DMS53 treated with DMSO at 0.1 percent for 48 hours (cell line): ENCODE results near the gene TNNT3.

Experiments used
- DNase-seq: peaks from one replicate; lab custom pipeline; 2025; ENCODE audit not compliant: unreplicated experiment; lab: John Stamatoyannopoulos, UW

The TNNT3 gene

DNA sequence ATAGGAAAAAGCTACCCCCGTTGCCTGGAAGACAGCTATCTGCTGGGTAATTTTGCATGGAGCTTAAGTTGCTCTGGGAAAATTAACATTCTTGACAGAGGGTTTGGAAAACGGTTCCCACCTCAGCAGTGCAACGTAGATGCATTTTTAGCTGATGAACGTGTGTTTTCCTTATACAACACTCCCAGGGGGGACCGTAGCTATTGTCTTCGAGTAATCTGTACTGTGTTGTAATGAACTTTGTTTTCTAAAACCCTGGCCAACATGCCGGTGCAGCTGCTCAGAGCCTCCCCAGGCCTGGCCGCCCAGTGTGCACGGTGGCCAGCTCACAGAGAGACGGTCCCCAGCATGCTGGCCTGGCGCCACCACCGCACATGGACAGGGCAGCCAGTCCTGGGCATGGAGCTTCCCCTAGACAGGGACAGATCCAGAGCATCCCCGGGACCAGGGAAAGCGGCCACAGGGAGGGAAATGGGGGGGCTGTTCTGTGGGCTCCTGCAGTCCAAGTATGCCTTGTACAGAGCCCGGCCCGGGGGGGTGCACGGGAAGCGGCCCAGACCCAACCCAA lies 2.2 kb downstream of the TNNT3 start:
- no peak for DNase-seq

DNA sequence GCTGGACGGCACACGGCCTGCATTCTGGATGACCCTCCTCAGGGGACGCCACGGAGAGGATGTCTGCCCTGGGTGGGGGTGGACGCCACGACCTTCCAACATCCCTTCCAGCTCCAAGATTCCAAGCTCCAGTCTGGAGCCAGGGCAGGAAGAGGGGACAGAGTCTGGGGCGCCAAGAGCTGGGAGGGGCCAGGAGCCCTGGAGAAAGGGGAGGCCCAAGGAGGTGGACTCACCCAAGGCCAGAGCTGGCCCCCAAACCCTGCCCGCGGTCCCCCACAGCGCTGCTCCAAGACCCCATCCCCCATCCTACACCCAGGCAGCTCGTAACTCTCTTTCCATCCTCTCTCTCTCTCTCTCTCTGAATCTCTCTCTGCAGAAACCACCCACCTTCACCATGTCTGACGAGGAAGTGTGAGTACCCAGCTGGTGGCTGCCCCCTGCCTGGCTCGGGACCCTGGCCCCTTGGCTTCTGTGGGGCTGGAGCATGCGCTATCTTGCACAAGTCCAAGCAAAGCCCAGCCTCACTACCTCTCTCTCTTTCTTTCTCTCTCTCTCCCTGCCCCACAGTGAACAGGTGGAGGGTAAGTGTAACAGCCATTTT lies 3.1 kb downstream of the TNNT3 start:
- no peak for DNase-seq

GRCh38 chr11:1923201-1923956 lies 3.9 kb downstream of the TNNT3 start:
- no peak for DNase-seq

- no peak for DNase-seq
Measured at GRCh38 chr11:1924181-1924580, 4.7 kb downstream of the TNNT3 start.

DNA sequence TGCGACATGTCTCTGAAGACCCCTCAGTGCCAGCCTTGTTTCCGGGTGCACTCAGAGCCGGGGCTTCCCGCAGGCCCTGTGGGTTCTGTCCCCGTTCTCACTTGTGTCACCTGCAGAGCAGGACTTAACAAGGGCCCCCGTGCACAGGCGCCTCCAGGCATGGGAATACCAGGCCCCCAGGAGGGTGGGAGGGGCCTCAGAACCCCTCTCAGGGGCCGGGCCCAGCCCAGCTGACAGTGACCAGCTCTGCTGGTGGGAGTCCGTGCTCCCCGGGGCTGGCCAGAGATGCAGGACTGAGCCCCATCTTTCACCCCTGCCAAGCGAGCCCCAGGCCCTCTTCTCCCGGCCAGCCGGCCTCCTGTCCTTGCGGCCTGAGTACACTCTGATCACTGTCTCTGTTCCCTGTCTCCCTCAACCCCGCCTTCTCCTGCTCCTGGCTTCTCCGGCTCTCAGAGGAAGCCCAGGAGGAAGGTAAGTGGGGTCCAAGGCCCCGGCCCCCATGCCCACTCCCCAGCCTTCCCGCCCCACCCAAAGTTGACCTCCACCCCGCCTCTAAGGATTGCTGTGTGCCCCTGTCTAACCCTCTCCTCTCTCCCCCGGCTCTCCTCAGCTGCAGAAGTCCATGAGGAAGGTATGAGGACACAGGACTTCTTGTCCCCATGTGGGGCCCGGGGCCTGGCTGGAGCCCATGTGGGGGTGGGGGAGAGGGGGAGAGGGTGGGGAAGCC lies 5.3 kb downstream of the TNNT3 start:
- no peak for DNase-seq

- no peak for DNase-seq
Measured at GRCh38 chr11:1925373-1926155, 6.1 kb downstream of the TNNT3 start.

DNA sequence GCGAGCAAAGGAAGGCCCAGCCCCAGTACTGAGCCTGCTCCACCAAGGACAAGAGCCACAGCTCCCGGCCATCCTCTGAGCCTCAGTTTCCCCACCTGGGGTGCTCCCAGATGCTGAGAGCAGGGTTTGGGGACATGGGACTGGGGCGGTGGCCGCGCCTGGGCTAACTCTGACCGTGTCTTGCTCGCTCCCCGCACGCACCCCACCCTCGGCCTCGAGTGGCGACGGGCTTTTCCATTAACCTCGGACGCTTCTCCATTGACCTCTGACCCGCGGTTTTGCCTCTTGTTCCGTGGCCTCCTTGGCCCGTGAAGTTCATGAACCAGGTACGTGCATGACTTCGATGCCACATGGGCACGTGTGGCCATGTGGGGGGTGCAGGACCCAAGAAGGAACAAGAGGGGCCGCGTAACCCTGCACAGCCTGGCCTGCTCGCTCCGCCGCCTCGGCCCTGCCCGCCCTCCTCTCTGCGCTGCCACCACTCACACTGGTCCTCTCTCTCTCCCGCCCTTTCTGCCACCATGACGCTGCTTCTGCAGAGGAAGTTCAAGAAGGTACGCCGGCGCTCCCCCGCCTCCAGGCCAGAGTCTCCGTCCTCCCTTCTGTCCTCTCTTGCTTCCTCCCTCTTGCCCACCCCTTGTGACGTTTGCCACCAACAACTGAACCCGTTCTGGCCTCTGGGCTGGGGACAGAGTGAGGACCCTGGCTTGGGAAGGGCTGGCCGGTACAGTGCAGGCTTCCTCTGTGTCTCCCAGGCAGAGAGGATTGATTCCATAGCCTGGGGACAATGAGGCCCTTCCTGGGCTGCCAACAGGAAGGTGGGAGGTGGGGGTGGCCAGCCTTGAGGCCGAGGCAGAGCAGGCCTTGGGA lies 6.9 kb downstream of the TNNT3 start:
- DNase-seq, result no peak

DNA sequence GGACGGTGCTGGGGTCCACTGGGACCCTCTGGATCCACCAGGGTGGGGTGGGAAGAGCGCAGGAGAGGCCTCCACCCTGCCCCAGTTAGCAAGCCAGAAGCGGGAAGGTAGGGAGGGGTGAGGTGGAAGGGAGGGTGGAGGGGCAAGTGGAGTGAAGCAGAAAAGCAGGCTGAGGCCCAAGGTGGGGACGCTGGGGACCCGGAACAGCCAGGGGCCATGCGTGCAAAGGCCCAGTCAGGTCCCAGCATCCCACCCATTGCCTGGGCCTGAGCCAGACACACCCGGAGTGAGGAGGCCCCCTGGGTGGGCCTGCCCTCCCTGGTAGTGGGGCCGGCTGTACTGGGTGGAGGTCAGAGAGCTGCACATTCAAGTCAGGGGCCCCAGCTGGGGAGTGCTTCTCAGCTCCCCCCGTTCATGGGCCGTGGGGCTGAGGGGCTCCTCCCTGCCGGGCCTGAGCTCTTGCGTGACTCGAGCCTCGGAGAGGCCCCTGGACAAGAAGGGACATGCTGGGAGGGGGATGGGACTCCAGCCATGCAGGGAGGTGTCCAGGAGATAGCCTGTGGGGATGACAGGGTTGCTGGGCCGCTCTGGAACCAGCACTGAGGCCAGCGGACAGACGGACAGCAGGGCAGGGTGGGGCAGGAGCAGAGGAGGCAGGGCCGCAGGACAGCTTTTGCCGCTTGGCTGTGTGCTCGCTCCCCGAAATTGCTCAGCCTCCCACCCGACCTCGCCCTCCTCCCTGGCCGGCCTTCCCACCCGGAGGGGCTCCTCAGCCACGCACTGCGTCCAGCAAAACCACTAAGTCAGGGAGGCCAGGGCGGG lies 7.7 kb downstream of the TNNT3 start:
- no peak for DNase-seq

DNA sequence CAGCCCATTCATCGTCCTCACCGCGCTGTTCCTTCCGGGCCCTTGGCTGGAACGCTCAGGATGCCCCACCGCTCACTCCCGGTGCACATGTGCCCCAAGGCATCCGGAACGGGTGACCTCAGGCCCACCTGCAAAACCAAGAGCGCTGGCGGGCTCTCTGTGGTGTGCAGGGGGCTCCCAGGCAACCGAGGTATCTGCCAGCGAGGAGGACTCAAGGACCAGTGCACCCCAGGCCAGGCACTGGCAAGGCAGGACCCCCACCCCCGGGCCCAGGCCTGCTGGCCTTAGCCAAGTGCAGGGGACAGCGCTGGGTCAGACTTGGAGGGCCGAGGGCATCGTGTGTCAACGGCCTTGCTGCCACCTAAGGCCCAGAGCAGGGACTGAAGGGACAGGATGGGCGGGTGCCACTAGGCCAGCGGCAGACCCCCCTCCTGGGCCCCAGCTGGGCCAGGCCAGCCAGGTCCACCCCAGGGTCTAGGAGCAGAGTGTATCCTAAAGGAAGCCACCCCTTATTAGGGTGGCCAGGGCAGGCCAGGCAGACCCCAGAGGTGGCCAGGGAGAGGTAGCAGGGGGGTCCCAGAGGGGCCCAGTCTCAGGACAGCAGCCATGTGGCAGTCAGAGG lies 8.5 kb downstream of the TNNT3 start:
- DNase-seq, result no peak

GRCh38 chr11:1928470-1928890 lies 9.0 kb downstream of the TNNT3 start:
- no peak for DNase-seq

DNA sequence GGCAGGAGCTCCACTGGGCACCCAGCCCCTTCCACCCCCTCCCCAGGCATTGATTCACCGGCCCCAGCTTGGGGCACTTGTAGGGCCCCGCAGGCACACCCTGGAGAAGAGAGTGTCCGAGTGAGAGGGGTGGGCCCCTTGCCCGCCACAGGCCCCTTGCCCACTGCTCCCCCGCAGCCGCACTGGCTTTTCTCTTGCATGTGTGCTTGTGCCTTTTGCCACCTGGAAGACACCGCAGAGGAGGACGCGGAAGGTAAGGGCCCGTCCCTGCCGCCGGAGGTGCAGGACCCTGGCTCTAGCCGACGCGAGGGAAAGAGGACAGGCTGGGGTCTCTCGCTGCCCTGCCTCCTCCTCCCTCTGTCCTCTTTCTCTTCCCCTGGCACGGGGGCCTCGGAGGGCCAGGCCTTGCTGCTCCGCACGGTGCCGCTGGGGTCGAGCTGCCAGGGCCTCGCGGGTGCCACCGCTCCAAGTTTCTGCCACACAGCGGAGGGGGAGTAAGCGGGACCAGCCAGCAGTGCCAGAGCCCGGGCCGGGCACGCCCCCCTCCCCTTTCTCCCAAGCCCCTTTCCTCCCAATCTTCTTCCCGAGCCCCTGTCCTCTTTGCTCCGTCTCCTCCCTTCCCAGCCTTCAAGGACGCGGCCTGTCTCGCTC lies 9.5 kb downstream of the TNNT3 start:
- no peak for DNase-seq

DNA sequence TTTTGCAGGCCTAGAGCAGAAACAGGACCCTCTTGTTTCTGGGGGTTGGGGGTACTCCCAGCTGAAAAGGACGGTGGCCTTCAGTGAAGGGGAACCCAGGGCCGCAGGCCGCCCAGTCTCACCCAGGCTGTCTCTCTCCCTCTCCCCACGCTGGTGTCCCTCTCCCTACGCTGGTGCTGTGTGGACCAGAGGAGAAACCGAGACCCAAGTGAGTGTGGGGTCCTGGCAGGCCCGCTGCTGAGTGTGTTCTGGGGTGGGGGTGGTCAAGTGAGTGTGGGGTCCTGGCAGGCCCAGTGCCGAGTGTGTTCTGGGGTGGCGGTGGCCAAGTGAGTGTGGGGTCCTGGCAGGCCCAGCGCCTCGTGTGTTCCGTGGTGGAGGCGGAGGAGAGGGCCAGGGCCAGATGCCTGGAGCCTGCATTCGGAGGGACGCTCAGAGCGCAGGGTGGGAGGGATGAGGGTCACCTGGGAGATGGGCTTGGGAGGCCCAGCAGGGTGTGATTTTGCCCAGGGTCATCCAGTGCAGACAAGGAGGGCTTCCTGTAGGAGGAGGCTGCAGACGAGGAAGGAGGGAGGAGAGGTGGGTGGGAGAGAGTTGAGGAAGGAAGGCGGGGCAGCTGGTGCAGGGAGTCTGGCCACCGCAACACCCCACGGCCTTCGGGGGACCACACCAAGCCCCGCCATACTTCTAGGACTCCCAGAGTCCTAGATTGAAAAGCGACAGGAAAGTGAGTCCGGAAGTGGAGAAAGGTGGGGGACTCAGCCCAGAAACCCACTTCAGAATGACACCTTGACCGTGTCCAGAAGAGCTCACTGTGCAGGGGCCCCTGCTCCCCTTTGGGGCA lies 10.3 kb downstream of the TNNT3 start:
- DNase-seq, result no peak

GRCh38 chr11:1930462-1930830 lies 10.9 kb downstream of the TNNT3 start:
- DNase-seq, result no peak

GRCh38 chr11:1931341-1932104 lies 12.0 kb downstream of the TNNT3 start:
- DNase-seq, result no peak

GRCh38 chr11:1932105-1932480 lies 12.6 kb downstream of the TNNT3 start:
- DNase-seq, result no peak

- DNase-seq, result no peak
Measured at GRCh38 chr11:1932681-1933080, 13.2 kb downstream of the TNNT3 start.
